ENCODE data around the gene GPC6.

GPC6 gene

GRCh38 chr13:93386116-93386515 is 159.5 kb downstream of the GPC6 start:
- DNase-seq, result no peak

- DNase-seq, result no peak
Measured at GRCh38 chr13:93388701-93389100, 162.1 kb downstream of the GPC6 start.

- DNase-seq, result no peak
Measured at GRCh38 chr13:93397619-93398018, 171.0 kb downstream of the GPC6 start.

- DNase-seq, result no peak
Measured at GRCh38 chr13:93398167-93399035, 171.8 kb downstream of the GPC6 start.

- DNase-seq, result no peak
Measured at GRCh38 chr13:93399212-93399611, 172.6 kb downstream of the GPC6 start.

GRCh38 chr13:93406136-93406535 is 179.5 kb downstream of the GPC6 start:
- no peak for DNase-seq

- no peak for DNase-seq
Measured at GRCh38 chr13:93407551-93407950, 180.9 kb downstream of the GPC6 start.

- no peak for DNase-seq
Measured at GRCh38 chr13:93409001-93409400, 182.4 kb downstream of the GPC6 start.

- no peak for DNase-seq
Measured at GRCh38 chr13:93409816-93410215, 183.2 kb downstream of the GPC6 start.

- DNase-seq, result no peak
Measured at GRCh38 chr13:93411186-93411680, 184.6 kb downstream of the GPC6 start.

GRCh38 chr13:93412676-93413075 is 186.1 kb downstream of the GPC6 start:
- DNase-seq, result peak; percentile 3

GRCh38 chr13:93413972-93414717 is 187.5 kb downstream of the GPC6 start:
- no peak for DNase-seq

- no peak for DNase-seq
Measured at GRCh38 chr13:93416736-93417355, 190.2 kb downstream of the GPC6 start.

GRCh38 chr13:93418398-93418797 is 191.8 kb downstream of the GPC6 start:
- DNase-seq, result no peak

- no peak for DNase-seq
Measured at GRCh38 chr13:93420206-93420605, 193.6 kb downstream of the GPC6 start.

- DNase-seq, result no peak
Measured at GRCh38 chr13:93420887-93421286, 194.3 kb downstream of the GPC6 start.

- DNase-seq, result no peak
Measured at GRCh38 chr13:93422980-93423543, 196.5 kb downstream of the GPC6 start.

GRCh38 chr13:93425411-93425810 is 198.8 kb downstream of the GPC6 start:
- no peak for DNase-seq

GRCh38 chr13:93430381-93430780 is 203.8 kb downstream of the GPC6 start:
- no peak for DNase-seq

- DNase-seq, result no peak
Measured at GRCh38 chr13:93435651-93436050, 209.0 kb downstream of the GPC6 start.

GRCh38 chr13:93437081-93437480 is 210.5 kb downstream of the GPC6 start:
- DNase-seq, result no peak

GRCh38 chr13:93446238-93446637 is 219.6 kb downstream of the GPC6 start:
- no peak for DNase-seq

GRCh38 chr13:93450191-93450621 is 223.6 kb downstream of the GPC6 start:
- DNase-seq, result no peak
